ENCODE results near the gene RPF1. TPM values are rescaled to one million over a fixed set of nuclear protein-coding genes. Genes with fewer than 3 reads are reported as not detected.

Gene RPF1
- total RNA-seq, 2 donors from 2014 or later, result 17.9 to 26.7 TPM

Other genes starting within 250 kb of the RPF1 start
- gene SAMD13, start 177.6 kb upstream of the RPF1 start, total RNA-seq, result 1 to 10 TPM in 1 of 2 donors, under 1 TPM in 1; 0.66 to 1.3 TPM
- gene DNASE2B, start 80.8 kb upstream of the RPF1 start, total RNA-seq, result not detected
- under 1 TPM in 1 of 2 donors, not detected in 1; under 0.01 TPM for gene SPATA1, start 27.1 kb downstream of the RPF1 start, total RNA-seq
- gene GNG5, start 27.3 kb downstream of the RPF1 start, total RNA-seq, result 10 to 100 TPM; 12.7 to 28.0 TPM
- 10 to 100 TPM; 13.5 to 15.5 TPM for gene CTBS, start 95.2 kb downstream of the RPF1 start, total RNA-seq
- 1 to 10 TPM; 4.6 to 6.0 TPM for gene SSX2IP, start 211.2 kb downstream of the RPF1 start, total RNA-seq

Measured in body of pancreas (tissue), 2 donors.